Esophagus muscularis mucosa (tissue), 4 donors: ENCODE results near the gene STARD8. TPM values are rescaled to one million over a fixed set of nuclear protein-coding genes. Genes with fewer than 3 reads are reported as not detected.
"Not testable (repeated sequence)": the region's sequence is repeated elsewhere in the genome, so short reads cannot be mapped to it uniquely, and the experiment has no call there.

Experiments used
- DNase-seq: peaks from one replicate; pipeline ENCODE4 v3.0.0-alpha.2; 2017; ENCODE audit errors: extremely low spot score
- H3K27ac ChIP-seq, 4 donors: fragments of 200-600 bp; sonication (generic); replicated peaks in 1 of 4; 1 replicate in 3 of 4; 2 replicates in 1 of 4; pipeline ENCODE4 v1.5.1; 2016 to 2019; ENCODE audit warnings: mild to moderate bottlenecking in 1 of 4
- H3K27me3 ChIP-seq, 4 donors: fragments of 200-600 bp; sonication (generic); one replicate each; pipeline versions ENCODE4 v1.5.1 to v1.6.0; 2016 to 2019
- H3K36me3 ChIP-seq, 4 donors: fragments of 200-600 bp; sonication (generic); one replicate each; pipeline ENCODE4 v1.5.1; 2016 to 2019
- H3K4me1 ChIP-seq, 4 donors: fragments of 200-600 bp; sonication (generic); one replicate each; pipeline ENCODE4 v1.5.1; 2016 to 2019
- H3K4me3 ChIP-seq, 4 donors: fragments of 200-600 bp; sonication (generic); 1 replicate in 2 of 4; 2 replicates in 2 of 4; pipeline ENCODE4 v1.5.1; 2016 to 2019; ENCODE audit warnings: mild to moderate bottlenecking in 4 of 4, moderate library complexity in 1 of 4
- H3K9me3 ChIP-seq, 4 donors: fragments of 200-600 bp; sonication (generic); 1 replicate in 3 of 4; 2 replicates in 1 of 4; pipeline ENCODE4 v1.5.1; 2016 to 2019
- CTCF ChIP-seq, 3 experiments: fragments of 200-600 bp in 2 of 3; fragments of 450-650 bp in 1 of 3; sonication (generic) in 2 of 3; IDR thresholded peaks; one replicate each; pipeline ENCODE4 v1.5.1; 2017 to 2019; ENCODE audit warnings: antibody characterized with exemption in 3 of 3, mild to moderate bottlenecking in 2 of 3, moderate library complexity in 1 of 3
- EP300 ChIP-seq: sonication (generic); formaldehyde crosslinking; IDR thresholded peaks from one replicate; pipeline ENCODE4 v1.6.1; 2017; ENCODE audit warnings: antibody characterized with exemption
- POLR2A ChIP-seq: fragments of 450-650 bp; IDR thresholded peaks from one replicate; pipeline ENCODE4 v1.6.1; 2017; ENCODE audit warnings: antibody characterized with exemption, moderate library complexity, mild to moderate bottlenecking, low read depth
- POLR2AphosphoS5 ChIP-seq, 2 donors: sonication (generic); formaldehyde crosslinking; IDR thresholded peaks; one replicate each; pipeline ENCODE4 v1.6.1; 2017; ENCODE audit warnings: antibody characterized with exemption in 2 of 2
- WGBS: methylation state at CpG from one replicate; pipeline ENCODE4 v1.1.5; 2018; 5-methylcytosine and 5-hydroxymethylcytosine counted together
- intact Hi-C: fragments of 100-400 bp; cut with DNase I; formaldehyde crosslinking; loops from one replicate; pipeline ENCODE4 v1.15.1; 2023
- total RNA-seq, 4 donors: library from RNA; depleted of rRNA; stranded (reverse); fragments of >200 nt; gene quantifications; one replicate each; pipeline versions ENCODE4 v1.1.0 to v1.2.1, GENCODE V29; 2016

The STARD8 gene
- total RNA-seq, 4 donors from 2014 or later, result 11.2 to 20.4 (median 11.4) TPM

- no peak for DNase-seq
These were observed 87.8 kb downstream of the STARD8 start for GRCh38 chrX:68735266-68735665.

GRCh38 chrX:68741864-68742263, 94.4 kb downstream of the STARD8 start:
- H3K4me1 ChIP-seq, intact Hi-C loops, H3K27me3 ChIP-seq, H3K9me3 ChIP-seq, H3K36me3 ChIP-seq, H3K27ac ChIP-seq, H3K4me3 ChIP-seq, DNase-seq: not testable (repeated sequence)
- 84% methylated on average over 3 of the region's 3 CpGs for WGBS

More at GRCh38 chrX:68735266-68735665, 87.8 kb downstream of the STARD8 start:
- WGBS, result 39% methylated on average over 1 of the region's 1 CpG
- no peak for TF ChIP-seq CTCF (IDR thresholded peaks at IDR 0.05)
- TF ChIP-seq POLR2AphosphoS5 (IDR thresholded peaks at IDR 0.05), result no peak
- no peak for TF ChIP-seq EP300
- TF ChIP-seq POLR2A, result no peak
- no peak overlapping the region for H3K27ac ChIP-seq
- no peaks in the 10 kb centered on the region for H3K27me3 ChIP-seq
- no peaks in the 10 kb centered on the region for H3K9me3 ChIP-seq
- H3K36me3 ChIP-seq, result no peaks in the 10 kb centered on the region
- H3K4me3 ChIP-seq, result no peak overlapping the region
- H3K4me1 ChIP-seq, result peaks cover 0 to 6% (median 2%) of the 10 kb centered on the region in 4 donors
- intact Hi-C loops, result no loop called here

- H3K27ac ChIP-seq, result no peak overlapping the region
- no peaks in the 10 kb centered on the region for H3K9me3 ChIP-seq
- WGBS, result 73% methylated on average over 1 of the region's 1 CpG
- no peak overlapping the region for H3K4me3 ChIP-seq
- TF ChIP-seq POLR2AphosphoS5 (IDR thresholded peaks at IDR 0.05) (no peak), CTCF (IDR thresholded peaks at IDR 0.05) (no peak), EP300 (no peak)
- no peaks in the 10 kb centered on the region for H3K4me1 ChIP-seq
- no peak for DNase-seq
- intact Hi-C loops, result no loop called here
- H3K36me3 ChIP-seq, result no peaks in the 10 kb centered on the region
- no peaks in the 10 kb centered on the region for H3K27me3 ChIP-seq
These were observed 96.3 kb downstream of the STARD8 start for GRCh38 chrX:68743754-68744153.

GRCh38 chrX:68746988-68747387, 99.5 kb downstream of the STARD8 start:
- Histone ChIP-seq H3K27ac (no peak overlapping the region), H3K36me3 (no peaks in the 10 kb centered on the region), H3K27me3 (no peaks in the 10 kb centered on the region), H3K4me3 (no peak overlapping the region), H3K4me1 (no peaks in the 10 kb centered on the region), H3K9me3 (no peaks in the 10 kb centered on the region)
- 59% methylated on average over 5 of the region's 5 CpGs for WGBS
- intact Hi-C loops, result no loop called here
- TF ChIP-seq POLR2AphosphoS5 (IDR thresholded peaks at IDR 0.05) (no peak), CTCF (IDR thresholded peaks at IDR 0.05) (no peak), EP300 (no peak), POLR2A (no peak)
- no peak for DNase-seq

- no peaks in the 10 kb centered on the region for H3K27me3 ChIP-seq
- no peak for DNase-seq
- H3K4me3 ChIP-seq, result no peak overlapping the region
- H3K27ac ChIP-seq, result no peak overlapping the region
- no peaks in the 10 kb centered on the region for H3K36me3 ChIP-seq
- no peaks in the 10 kb centered on the region for H3K4me1 ChIP-seq
- H3K9me3 ChIP-seq, result no peaks in the 10 kb centered on the region
- intact Hi-C loops, result no loop called here
- 82% methylated on average over 7 of the region's 7 CpGs for WGBS
- no peak for TF ChIP-seq CTCF (IDR thresholded peaks at IDR 0.05)
- no peak for TF ChIP-seq POLR2AphosphoS5 (IDR thresholded peaks at IDR 0.05)
- TF ChIP-seq EP300, result no peak
- no peak for TF ChIP-seq POLR2A
These were observed 100.6 kb downstream of the STARD8 start for GRCh38 chrX:68748030-68748429.
